ENCODE measurements around the gene MSH6. TPM values are rescaled to one million over a fixed set of nuclear protein-coding genes. Genes with fewer than 3 reads are reported as not detected.

MSH6 gene
- total and polyA plus RNA-seq, 9 of the 15 experiments (the other 6 are each of a cell fraction or from before 2014, with no cell fraction given), result 15.3 to 147 (median 80.5) TPM

GRCh38 chr2:47783486-47784351, 774 bp downstream of the MSH6 start:
- Histone ChIP-seq H3K9ac (ENCODE audit: insufficient read depth in 1 of 2, low read depth in 2 of 2, low read length in 2 of 2) (peak overlapping the region; percentile 89 to 100), H3K4me1 (replicated peaks in 1 of 2; ENCODE audit: control insufficient read depth in 2 of 2, insufficient read depth in 2 of 2, low read length in 2 of 2) (peaks cover 8 to 30% of the 10 kb centered on the region in 2 experiments; a peak in 4 of 5 replicates), H2AFZ (ENCODE audit: low read depth, low read length) (peak overlapping the region; percentile 91), H3K36me3 (ENCODE audit: control insufficient read depth, insufficient read depth, low read length) (peaks cover 36% of the 10 kb centered on the region; the same call in 1 of the 3 replicates), H3K27ac (ENCODE audit: extremely low read depth, low read depth, low read length) (peak overlapping the region; percentile 97), H3K4me3 (peak overlapping the region; percentile 97), H3K9me1 (ENCODE audit: control insufficient read depth, insufficient read depth, low read length) (peaks cover 6% of the 10 kb centered on the region), H3K27me3 (ENCODE audit: control insufficient read depth in 2 of 2, insufficient read depth in 2 of 2, low read length in 2 of 2) (no peaks in the 10 kb centered on the region), H3K4me2 (ENCODE audit: insufficient read depth, low read length) (peak overlapping the region; percentile 95), H3K9me3 (replicated peaks; ENCODE audit: control insufficient read depth, insufficient read depth, low read depth, low read length) (no peaks in the 10 kb centered on the region), H4K20me1 (replicated peaks; ENCODE audit: control insufficient read depth, insufficient read depth, low read length) (peaks cover 35% of the 10 kb centered on the region), H3K79me2 (ENCODE audit: control insufficient read depth, insufficient read depth, low read length) (peaks cover 55% of the 10 kb centered on the region)
- DNase-seq (ENCODE audit: extremely low read depth in 1 of 4, low spot score in 3 of 4) (peak; percentile 85 to 90 (median 86)), FAIRE-seq (no peak), ATAC-seq (peak; percentile 78)
- in situ Hi-C loops (cut with MboI), result no loop called here
- ChIA-PET POLR2A (interaction anchor here (0.6 to 2.5 kb wide), 11 partner anchors 9 to 726 kb away, joined by 3 to 10 read pairs (median 3); no protein-coding TSS in a partner anchor), CTCF (ENCODE audit: low intra/inter-chr PET ratio) (no interaction called here)
- intact Hi-C loops (cut with micrococcal nuclease), result loop anchor here (1.0 kb wide), 1 partner anchor 123 kb away; the partner anchor contains the start of gene FBXO11
- under 1% methylated on average over 20 of the region's 71 CpGs for WGBS (ENCODE audit: insufficient coverage, low coverage, missing lambda C conversion rate)
- BruUV-seq (replicated peaks), result no TSS peak
- 0 out of 2 replicates have a peak, but pooled peaks have one; percentile 2 for TF ChIP-seq FOXP1 (CRISPR knock-in tag; IDR thresholded peaks at IDR 0.05)
- no peak for TF ChIP-seq THAP12 (CRISPR knock-in tag; IDR thresholded peaks at IDR 0.05)
- TF ChIP-seq CREB5 (CRISPR knock-in tag; IDR thresholded peaks at IDR 0.05), result no peak
- TF ChIP-seq E2F6 (IDR thresholded peaks at IDR 0.05; ENCODE audit: borderline replicate concordance in 1 of 2, extremely low read depth in 1 of 2, insufficient read depth in 1 of 2, insufficient read length in 1 of 2, low read depth in 1 of 2, low read length in 1 of 2, poor library complexity in 1 of 2, severe bottlenecking in 1 of 2), result peak in 1 of 2 experiments; percentile 73
- no peak for TF ChIP-seq SRSF3 (IDR thresholded peaks at IDR 0.05; ENCODE audit: insufficient read depth, low read length)
- TF ChIP-seq SNIP1 (IDR thresholded peaks at IDR 0.05; ENCODE audit: low read depth), result no peak
- TF ChIP-seq CTCF (IDR thresholded peaks at IDR 0.05 in 2 of 3, conservative IDR thresholded peaks at IDR 0.05 in 1 of 3; ENCODE audit: insufficient read depth in 2 of 3, low read depth in 1 of 3, low read length in 3 of 3), result peak in 1 of 3 experiments; percentile 18; a peak in 1 of 6 replicates
- no peak for TF ChIP-seq ZZZ3 (IDR thresholded peaks at IDR 0.05)
- no peak for TF ChIP-seq TCF7L2 (IDR thresholded peaks at IDR 0.05; ENCODE audit: low read depth, low read length)
- TF ChIP-seq MBD2 (IDR thresholded peaks at IDR 0.05; ENCODE audit: borderline replicate concordance, low read depth), result no peak
- peak; percentile 73 for TF ChIP-seq BHLHE40 (IDR thresholded peaks at IDR 0.05; ENCODE audit: low read length)
- TF ChIP-seq MAZ (CRISPR knock-in tag; conservative IDR thresholded peaks at IDR 0.05 in 1 of 2, IDR thresholded peaks at IDR 0.05 in 1 of 2), result peak; percentile 54 to 60; a peak in 2 of 4 replicates
- no peak for TF ChIP-seq NCOA4 (IDR thresholded peaks at IDR 0.05; ENCODE audit: partially characterized antibody)
